Panc1 (cell line): ENCODE measurements around the gene CEP290. TPM values are rescaled to one million over a fixed set of nuclear protein-coding genes. Genes with fewer than 3 reads are reported as not detected.

ENCODE experiments used
- ATAC-seq: fragments of 200-7000 bp; cut with Tn5 transposase; 2 replicates; pipeline ENCODE4 v1.9.1; 2020; ENCODE audit warnings: mild to moderate bottlenecking, moderate library complexity
- BruUV-seq: library from RNA; stranded (reverse); fragments of 400-500 nt; replicated peaks from 2 replicates; lab custom pipeline; 2021; lab: Mats Ljungman, UMichigan
- CTCF ChIA-PET: fragments of 300-600 bp; sonication (Branson Sonifier 250); formaldehyde crosslinking; loops from one replicate; lab custom pipeline; 2022; ENCODE audit warnings: antibody characterized with exemption; lab: Charles Lee
- POLR2A ChIA-PET: fragments of 300-600 bp; sonication (Branson Sonifier 250); formaldehyde crosslinking; loops from one replicate; lab custom pipeline; 2022; ENCODE audit warnings: antibody characterized with exemption; lab: Charles Lee
- DNase-seq: peaks from one replicate; pipeline ENCODE4 v3.0.0-alpha.2; 2010; ENCODE audit warnings: low read depth, low spot score
- H3K27ac ChIP-seq: 2 replicates; pipeline ENCODE4 v1.5.1; 2011; ENCODE audit warnings: mild to moderate bottlenecking, low read length, inconsistent platforms
- H3K27me3 ChIP-seq: fragments of 200-500 bp; sonication (Bioruptor generic); 2 replicates; pipeline ENCODE4 v1.6.0; 2014; ENCODE audit warnings: low read length, inconsistent platforms; ENCODE audit not compliant: control insufficient read depth, insufficient read depth
- H3K36me3 ChIP-seq: fragments of 200-500 bp; sonication (Bioruptor generic); 2 replicates; pipeline ENCODE4 v1.5.1; 2014; ENCODE audit warnings: inconsistent platforms, mild to moderate bottlenecking, low read length, moderate library complexity; ENCODE audit not compliant: control insufficient read depth, insufficient read depth
- H3K4me1 ChIP-seq: 2 replicates; pipeline ENCODE4 v1.5.1; 2011; ENCODE audit warnings: inconsistent platforms, mild to moderate bottlenecking, low read length, moderate library complexity; ENCODE audit not compliant: control insufficient read depth, insufficient read depth
- H3K4me3 ChIP-seq, 2 experiments: 2 replicates each; pipeline ENCODE4 v1.5.1; 2011 to 2012; ENCODE audit warnings: low read depth in 2 of 2, low read length in 2 of 2, mild to moderate bottlenecking in 2 of 2, inconsistent platforms in 1 of 2, moderate library complexity in 1 of 2
- H3K9me3 ChIP-seq: fragments of 200-500 bp; sonication (Bioruptor generic); 2 replicates; pipeline ENCODE4 v1.5.1; 2014; ENCODE audit warnings: low read depth, mild to moderate bottlenecking, inconsistent platforms, low read length, moderate library complexity; ENCODE audit not compliant: control insufficient read depth, insufficient read depth
- CTCF ChIP-seq: fragments of 450-650 bp; IDR thresholded peaks from 2 replicates; pipeline ENCODE4 v1.5.1; 2017; ENCODE audit warnings: mild to moderate bottlenecking
- POLR2AphosphoS5 ChIP-seq: IDR thresholded peaks from 2 replicates; pipeline ENCODE4 v1.6.1; 2012; ENCODE audit warnings: mild to moderate bottlenecking, low read depth, low read length, moderate library complexity
- REST ChIP-seq, 2 experiments: IDR thresholded peaks; 2 replicates each; pipeline ENCODE4 v1.6.1; 2011 to 2012; ENCODE audit warnings: low read depth in 2 of 2, control low read depth in 1 of 2, low read length in 1 of 2, mild to moderate bottlenecking in 1 of 2, moderate library complexity in 1 of 2; ENCODE audit not compliant: insufficient read depth in 1 of 2
- SIN3A ChIP-seq: IDR thresholded peaks from 2 replicates; pipeline ENCODE4 v1.6.1; 2012; ENCODE audit warnings: low read depth, mild to moderate bottlenecking, low read length, moderate library complexity, borderline replicate concordance; ENCODE audit not compliant: insufficient read depth
- TCF7L2 ChIP-seq: IDR thresholded peaks from 2 replicates; pipeline ENCODE4 v1.6.1; 2011; ENCODE audit warnings: mild to moderate bottlenecking, low read depth, low read length, inconsistent platforms
- in situ Hi-C: cut with HindIII; loops from 2 replicates; pipeline ENCODE4 v1.10.0; 2016; ENCODE audit warnings: low sequenced_read_pairs, low pct_unique_long_range_greater_than_20kb
- intact Hi-C: fragments of 100-400 bp; cut with micrococcal nuclease; formaldehyde crosslinking; loops from one replicate; pipeline ENCODE4 v1.10.0; 2022; ENCODE audit not compliant: unreplicated experiment
- total RNA-seq: library from RNA; stranded (reverse); gene quantifications from one replicate; pipeline ENCODE4 v1.2.1, GENCODE V29; 2021; ENCODE audit not compliant: unreplicated experiment

CEP290 gene
- total RNA-seq, 1 experiment from 2014 or later, result 14.6 TPM

GRCh38 chr12:88084210-88084609 is 57.7 kb downstream of the CEP290 start:
- no TSS peak for BruUV-seq
- Histone ChIP-seq H3K4me3 (no peak overlapping the region), H3K4me1 (no peaks in the 10 kb centered on the region), H3K9me3 (no peaks in the 10 kb centered on the region), H3K27me3 (no peaks in the 10 kb centered on the region), H3K36me3 (peaks cover 11% of the 10 kb centered on the region), H3K27ac (no peak overlapping the region)
- ATAC-seq, result no peak
- TF ChIP-seq REST (IDR thresholded peaks at IDR 0.05; ENCODE audit: insufficient read depth in 1 of 2, low read depth in 2 of 2, low read length in 1 of 2) (no peak), SIN3A (no peak), POLR2AphosphoS5 (no peak), TCF7L2 (no peak), CTCF (no peak)
- ChIA-PET CTCF (no interaction called here), POLR2A (no interaction called here)
- DNase-seq, result no peak
- in situ Hi-C loops, result no loop called here
- intact Hi-C loops, result no loop called here

- Histone ChIP-seq H3K27ac (no peak overlapping the region), H3K4me1 (no peaks in the 10 kb centered on the region), H3K36me3 (peaks cover 15% of the 10 kb centered on the region), H3K4me3 (no peak overlapping the region), H3K27me3 (no peaks in the 10 kb centered on the region), H3K9me3 (no peaks in the 10 kb centered on the region)
- in situ Hi-C loops, result no loop called here
- ATAC-seq (no peak), DNase-seq (no peak)
- no TSS peak for BruUV-seq
- no peak for TF ChIP-seq CTCF
- no peak for TF ChIP-seq REST (IDR thresholded peaks at IDR 0.05; ENCODE audit: insufficient read depth in 1 of 2, low read depth in 2 of 2, low read length in 1 of 2)
- no peak for TF ChIP-seq TCF7L2
- POLR2A ChIA-PET, result no interaction called here
- CTCF ChIA-PET, result no interaction called here
- intact Hi-C loops, result no loop called here
Measured at GRCh38 chr12:88083634-88084033, 58.3 kb downstream of the CEP290 start.
